ENCODE data around the gene SGTA.
"Not testable (repeated sequence)": the region's sequence is repeated elsewhere in the genome, so short reads cannot be mapped to it uniquely, and the experiment has no call there.

Gene SGTA

GRCh38 chr19:2722541-2723344 is 60.3 kb downstream of the SGTA start:
- DNase-seq: no peak

GRCh38 chr19:2721570-2722540 is 61.2 kb downstream of the SGTA start:
- DNase-seq: no peak

- no peak for DNase-seq
Measured at GRCh38 chr19:2720777-2721569, 62.1 kb downstream of the SGTA start, which contains the start of gene DIRAS1. TSS of gene DIRAS1 (minus strand) at chr19:2721372. CDS start at chr19:2717806, 3,566 bp downstream.

GRCh38 chr19:2719920-2720776 is 62.9 kb downstream of the SGTA start:
- no peak for DNase-seq

GRCh38 chr19:2719232-2719735 is 63.8 kb downstream of the SGTA start:
- DNase-seq: no peak

- no peak for DNase-seq
Measured at GRCh38 chr19:2717638-2718541, 65.2 kb downstream of the SGTA start.

- no peak for DNase-seq
Measured at GRCh38 chr19:2716722-2717637, 66.1 kb downstream of the SGTA start.

GRCh38 chr19:2716275-2716650 is 66.8 kb downstream of the SGTA start:
- no peak for DNase-seq

- no peak for DNase-seq
Measured at GRCh38 chr19:2715470-2716274, 67.4 kb downstream of the SGTA start.

- DNase-seq: no peak
Measured at GRCh38 chr19:2714531-2715269, 68.4 kb downstream of the SGTA start.

GRCh38 chr19:2714102-2714501 is 69.0 kb downstream of the SGTA start:
- DNase-seq: not testable (repeated sequence)

GRCh38 chr19:2713170-2713569 is 69.9 kb downstream of the SGTA start:
- DNase-seq: not testable (repeated sequence)

- no peak for DNase-seq
Measured at GRCh38 chr19:2711875-2712205, 71.2 kb downstream of the SGTA start.

- no peak for DNase-seq
Measured at GRCh38 chr19:2711172-2711874, 71.8 kb downstream of the SGTA start.

GRCh38 chr19:2706251-2706650 is 76.8 kb downstream of the SGTA start:
- no peak for DNase-seq

All from NCI-H1105 treated with DMSO at 0.1 percent for 48 hours (cell line).